ENCODE results near the gene SH3RF3. TPM values are rescaled to one million over a fixed set of nuclear protein-coding genes. Genes with fewer than 3 reads are reported as not detected.

SH3RF3 gene
- total RNA-seq, 1 donor from 2014 or later, result 7.4 TPM

GRCh38 chr2:109419171-109419756 lies 290.3 kb downstream of the SH3RF3 start:
- H3K27me3 ChIP-seq, result no peaks in the 10 kb centered on the region
- DNase-seq, result no peak
- no peaks in the 10 kb centered on the region for H3K9me3 ChIP-seq
- H3K27ac ChIP-seq, result no peak overlapping the region
- ATAC-seq, result no peak
- intact Hi-C loops (cut with DNase I), result no loop called here
- peaks cover 4% of the 10 kb centered on the region for H3K4me1 ChIP-seq
- TF ChIP-seq, protein P1, sequence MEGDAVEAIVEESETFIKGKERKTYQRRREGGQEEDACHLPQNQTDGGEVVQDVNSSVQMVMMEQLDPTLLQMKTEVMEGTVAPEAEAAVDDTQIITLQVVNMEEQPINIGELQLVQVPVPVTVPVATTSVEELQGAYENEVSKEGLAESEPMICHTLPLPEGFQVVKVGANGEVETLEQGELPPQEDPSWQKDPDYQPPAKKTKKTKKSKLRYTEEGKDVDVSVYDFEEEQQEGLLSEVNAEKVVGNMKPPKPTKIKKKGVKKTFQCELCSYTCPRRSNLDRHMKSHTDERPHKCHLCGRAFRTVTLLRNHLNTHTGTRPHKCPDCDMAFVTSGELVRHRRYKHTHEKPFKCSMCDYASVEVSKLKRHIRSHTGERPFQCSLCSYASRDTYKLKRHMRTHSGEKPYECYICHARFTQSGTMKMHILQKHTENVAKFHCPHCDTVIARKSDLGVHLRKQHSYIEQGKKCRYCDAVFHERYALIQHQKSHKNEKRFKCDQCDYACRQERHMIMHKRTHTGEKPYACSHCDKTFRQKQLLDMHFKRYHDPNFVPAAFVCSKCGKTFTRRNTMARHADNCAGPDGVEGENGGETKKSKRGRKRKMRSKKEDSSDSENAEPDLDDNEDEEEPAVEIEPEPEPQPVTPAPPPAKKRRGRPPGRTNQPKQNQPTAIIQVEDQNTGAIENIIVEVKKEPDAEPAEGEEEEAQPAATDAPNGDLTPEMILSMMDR (IDR thresholded peaks at IDR 0.05), result no peak
- no peaks in the 10 kb centered on the region for H3K36me3 ChIP-seq
- H3K4me3 ChIP-seq, result no peak overlapping the region

GRCh38 chr2:109419960-109420370 lies 291.0 kb downstream of the SH3RF3 start:
- H3K27me3 ChIP-seq, result no peaks in the 10 kb centered on the region
- no peak overlapping the region for H3K4me3 ChIP-seq
- TF ChIP-seq, protein P1 (IDR thresholded peaks at IDR 0.05), result no peak
- DNase-seq, result no peak
- peak; percentile 33 for ATAC-seq
- no peaks in the 10 kb centered on the region for H3K36me3 ChIP-seq
- H3K4me1 ChIP-seq, result peaks cover 4% of the 10 kb centered on the region
- H3K27ac ChIP-seq, result no peak overlapping the region
- no peaks in the 10 kb centered on the region for H3K9me3 ChIP-seq
- intact Hi-C loops (cut with DNase I), result no loop called here

DNA sequence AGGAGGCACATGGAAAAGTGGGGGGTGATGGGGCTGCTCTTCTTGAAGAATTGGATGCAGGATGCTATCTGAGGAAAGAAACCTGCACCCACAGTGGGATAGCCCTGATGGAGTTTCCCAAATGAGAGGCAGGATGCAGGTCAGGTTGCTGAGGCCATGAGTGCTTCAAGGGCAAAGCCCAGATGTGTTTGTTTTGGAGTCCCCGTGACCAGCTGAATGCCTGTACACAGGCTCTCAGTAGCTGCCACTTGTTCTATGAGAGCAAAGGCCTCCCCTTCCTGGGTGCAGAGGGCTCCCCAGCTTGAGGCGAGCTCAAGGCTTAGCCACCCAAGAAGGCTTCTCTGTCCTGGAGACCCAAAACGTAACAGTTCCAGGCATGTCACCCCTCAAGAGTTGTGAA lies 292.1 kb downstream of the SH3RF3 start:
- no peak overlapping the region for H3K4me3 ChIP-seq
- intact Hi-C loops (cut with DNase I), result no loop called here
- H3K27ac ChIP-seq, result no peak overlapping the region
- DNase-seq (no peak), ATAC-seq (peak; percentile 28)
- H3K27me3 ChIP-seq, result no peaks in the 10 kb centered on the region
- H3K9me3 ChIP-seq, result no peaks in the 10 kb centered on the region
- peaks cover 4% of the 10 kb centered on the region for H3K4me1 ChIP-seq
- TF ChIP-seq, protein P1 (IDR thresholded peaks at IDR 0.05), result no peak
- H3K36me3 ChIP-seq, result no peaks in the 10 kb centered on the region

DNA sequence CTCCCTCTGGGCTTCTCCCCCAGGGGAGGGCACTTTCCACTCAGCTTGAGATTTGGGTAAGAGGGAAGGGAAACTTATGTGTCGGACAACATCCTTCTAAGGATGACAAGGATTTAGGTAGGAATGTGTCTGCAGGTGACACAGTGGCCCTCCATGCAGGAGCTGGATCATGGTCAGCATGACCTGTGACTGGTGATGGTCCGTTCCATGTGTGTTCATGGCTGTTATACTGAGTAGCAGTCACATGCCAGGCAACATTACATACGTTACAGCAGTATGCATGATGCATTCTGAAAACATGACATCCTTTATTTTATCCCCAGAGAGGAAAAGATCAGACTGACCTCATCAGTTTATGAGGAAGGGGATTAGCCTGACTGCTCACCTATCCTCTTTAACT lies 292.6 kb downstream of the SH3RF3 start:
- H3K9me3 ChIP-seq, result no peaks in the 10 kb centered on the region
- no peaks in the 10 kb centered on the region for H3K36me3 ChIP-seq
- intact Hi-C loops (cut with DNase I), result no loop called here
- no peak for ATAC-seq
- TF ChIP-seq, protein P1 (IDR thresholded peaks at IDR 0.05), result no peak
- H3K4me3 ChIP-seq, result no peak overlapping the region
- no peaks in the 10 kb centered on the region for H3K27me3 ChIP-seq
- H3K4me1 ChIP-seq, result peaks cover 4% of the 10 kb centered on the region
- no peak overlapping the region for H3K27ac ChIP-seq
- DNase-seq, result no peak

- H3K4me3 ChIP-seq, result no peak overlapping the region
- ATAC-seq, result no peak
- peaks cover 4% of the 10 kb centered on the region for H3K4me1 ChIP-seq
- H3K27ac ChIP-seq, result no peak overlapping the region
- TF ChIP-seq, protein P1 (IDR thresholded peaks at IDR 0.05), result no peak
- intact Hi-C loops (cut with DNase I), result no loop called here
- no peaks in the 10 kb centered on the region for H3K27me3 ChIP-seq
- no peaks in the 10 kb centered on the region for H3K9me3 ChIP-seq
- DNase-seq, result no peak
- no peaks in the 10 kb centered on the region for H3K36me3 ChIP-seq
These were observed 293.2 kb downstream of the SH3RF3 start for GRCh38 chr2:109422071-109422757.
